A673 (cell line): Measurements from ENCODE around the gene KCMF1.

ENCODE experiments used
- CTCF ChIP-seq: fragments of 300-800, 200-600 bp; sonication (generic); conservative IDR thresholded peaks from 2 replicates; pipeline ENCODE4 v1.5.1; 2017; ENCODE audit warnings: low read depth, mild to moderate bottlenecking, antibody characterized with exemption, low read length, moderate library complexity, mixed read lengths
- EZH2 ChIP-seq: fragments of 200-600 bp; sonication (generic); IDR thresholded peaks from 2 replicates; pipeline ENCODE4 v1.6.1; 2017; ENCODE audit warnings: borderline replicate concordance, low read depth, mild to moderate bottlenecking, mixed read lengths, antibody characterized with exemption, low read length; ENCODE audit not compliant: poor library complexity, severe bottlenecking

GRCh38 chr2:85078536-85078935 lies 107.6 kb downstream of the KCMF1 start:
- TF ChIP-seq CTCF (no peak), EZH2 (no peak)
